NCI-H2171 (cell line): ENCODE data around the gene PI16.
A peak's percentile ranks its signal among the peaks of the same experiment; 100 is the strongest.
"Not testable (repeated sequence)": the region's sequence is repeated elsewhere in the genome, so short reads cannot be mapped to it uniquely, and the experiment has no call there.

Source experiments
- DNase-seq: peaks from one replicate; lab custom pipeline; 2025; lab: John Stamatoyannopoulos, UW

The PI16 gene

DNA sequence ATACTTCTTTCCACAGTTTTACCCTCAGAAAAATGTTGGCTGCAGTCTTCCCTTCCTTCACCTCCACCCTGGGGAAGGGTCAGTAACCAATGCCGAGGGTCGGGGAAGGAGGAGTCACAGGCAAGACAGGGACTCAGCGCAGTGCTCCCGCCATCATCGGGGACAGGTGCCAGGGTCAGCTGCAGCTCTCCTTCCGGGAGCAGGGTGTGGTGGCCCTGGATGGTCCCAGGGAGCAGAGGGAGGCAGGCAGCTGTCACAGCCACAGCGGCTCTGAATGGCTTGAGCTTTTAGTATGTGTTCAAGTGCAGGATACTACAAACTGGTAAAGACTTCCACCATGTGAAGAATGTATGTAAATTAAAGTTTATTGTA is 26.0 kb upstream of the PI16 start:
- no peak for DNase-seq

DNA sequence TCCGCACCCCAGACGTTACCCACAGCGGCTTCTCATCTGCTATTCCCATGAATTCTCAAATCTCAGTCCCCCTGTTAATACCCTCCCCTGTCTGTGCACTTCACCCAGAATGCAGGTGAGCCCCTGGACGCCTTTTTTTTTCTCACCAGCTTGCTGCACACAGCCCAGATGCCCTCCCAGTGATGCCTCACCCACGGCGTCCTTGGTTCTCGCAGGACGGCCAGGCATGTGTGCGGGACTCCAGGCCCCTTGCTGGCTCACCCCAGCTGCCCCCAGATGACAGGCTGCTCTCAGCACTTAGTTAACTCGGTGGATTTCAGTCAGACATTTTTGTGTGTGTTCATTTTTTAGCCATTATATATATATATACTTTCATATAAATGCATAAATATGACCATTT is 25.4 kb upstream of the PI16 start:
- DNase-seq: no peak

- peak; percentile 5 for DNase-seq
Measured at GRCh38 chr6:36929607-36930006, 24.9 kb upstream of the PI16 start.

DNA sequence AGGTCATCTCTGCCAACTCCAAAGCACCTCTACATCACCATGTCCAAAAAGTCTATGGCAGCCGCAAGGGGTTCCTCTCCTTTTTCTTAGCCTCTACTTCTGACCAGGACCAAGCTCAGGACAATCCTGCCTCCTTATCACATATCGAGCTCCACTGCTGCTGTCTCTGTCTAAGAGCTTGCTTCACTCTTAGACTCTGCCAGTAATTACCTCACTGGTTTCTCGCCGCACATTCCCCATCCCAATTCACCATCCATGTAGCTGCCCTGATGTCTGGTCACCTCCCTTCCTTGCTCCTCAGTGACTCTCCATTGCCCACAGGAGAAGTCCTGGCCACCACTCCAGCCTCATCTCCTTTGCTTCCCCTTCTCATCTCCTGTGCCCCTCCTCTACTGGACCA is 24.1 kb upstream of the PI16 start:
- DNase-seq: no peak

GRCh38 chr6:36933102-36933501 is 21.4 kb upstream of the PI16 start:
- DNase-seq: no peak

- DNase-seq: no peak
Measured at GRCh38 chr6:36933519-36933918, 21.0 kb upstream of the PI16 start.

GRCh38 chr6:36934901-36935300 is 19.6 kb upstream of the PI16 start:
- no peak for DNase-seq

DNA sequence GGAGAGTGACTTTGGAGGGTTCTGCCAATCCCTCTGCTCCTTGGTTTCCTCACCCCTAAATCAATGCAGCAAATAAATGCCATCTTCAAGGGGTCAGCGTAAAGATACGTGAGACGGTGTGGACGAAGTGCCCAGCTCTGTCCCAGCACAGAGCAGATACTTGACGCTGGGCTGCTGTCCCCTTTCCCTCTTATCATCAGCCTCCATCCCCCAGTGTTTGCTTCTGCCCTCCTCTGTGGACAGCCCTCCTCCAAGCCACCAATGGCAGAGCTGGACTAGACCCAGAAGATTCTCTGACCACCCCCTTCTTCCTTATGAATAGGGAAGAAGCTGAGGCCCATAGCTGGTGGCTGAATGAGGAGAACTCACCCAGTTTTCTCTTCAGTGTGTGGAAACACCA is 17.7 kb upstream of the PI16 start:
- no peak for DNase-seq

DNA sequence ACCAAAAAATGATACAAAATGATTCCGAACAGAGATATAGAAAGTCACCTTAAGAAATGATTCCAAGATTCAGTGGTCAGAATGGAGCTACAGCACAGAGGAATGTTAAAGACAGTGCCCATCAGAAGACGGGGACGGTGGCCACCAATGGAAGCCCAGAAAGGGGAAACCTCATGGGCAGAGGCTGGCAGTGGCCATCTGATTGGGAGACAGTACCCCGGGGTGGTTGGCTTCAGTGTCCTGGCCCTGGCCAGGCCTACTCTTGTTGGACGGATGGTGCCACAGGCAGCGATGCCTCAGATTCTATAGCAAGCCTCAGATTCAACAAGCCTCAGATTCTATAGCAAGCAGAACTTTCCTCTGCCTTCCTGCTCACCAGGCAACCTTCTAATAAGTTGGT is 16.6 kb upstream of the PI16 start:
- DNase-seq: no peak

DNA sequence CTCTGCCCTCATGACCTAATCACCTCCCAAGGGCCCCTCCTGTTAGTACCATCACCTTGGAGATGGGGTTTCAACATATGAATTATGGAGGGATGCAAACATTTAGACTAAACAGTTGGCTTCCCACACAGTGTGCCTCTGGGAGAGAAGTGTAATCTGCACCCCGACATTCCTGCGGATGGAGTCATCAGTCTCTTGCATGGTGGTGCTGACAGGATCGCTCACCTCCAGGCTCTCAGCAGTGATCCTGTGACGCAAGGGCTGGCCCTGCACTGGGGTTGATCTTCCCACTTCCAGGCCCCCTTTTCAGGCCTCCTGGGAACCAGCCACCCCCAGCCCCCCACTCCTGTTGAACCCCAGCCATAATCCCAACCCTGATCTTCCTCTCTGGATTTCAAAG is 16.0 kb upstream of the PI16 start:
- no peak for DNase-seq

DNA sequence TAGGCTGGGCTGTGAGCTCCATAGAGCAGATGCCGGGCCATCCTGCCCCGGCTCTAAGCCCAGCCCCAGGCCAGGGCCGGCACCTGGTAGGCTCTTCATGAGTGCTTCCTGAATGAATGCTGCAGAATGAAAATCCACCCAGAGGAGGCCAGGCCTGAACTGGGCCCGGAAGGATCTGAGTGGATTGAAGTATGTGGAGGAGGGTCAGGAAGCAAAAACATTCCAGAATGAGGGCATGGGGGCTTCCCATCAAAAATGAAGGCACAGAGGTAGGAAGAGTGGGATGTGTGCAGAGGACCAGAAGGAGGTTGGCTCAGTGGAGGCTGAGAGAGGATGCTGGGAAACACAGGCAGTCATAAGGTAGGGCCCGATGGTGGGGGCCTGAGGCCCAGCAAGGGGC is 15.5 kb upstream of the PI16 start:
- DNase-seq: not testable (repeated sequence)

DNA sequence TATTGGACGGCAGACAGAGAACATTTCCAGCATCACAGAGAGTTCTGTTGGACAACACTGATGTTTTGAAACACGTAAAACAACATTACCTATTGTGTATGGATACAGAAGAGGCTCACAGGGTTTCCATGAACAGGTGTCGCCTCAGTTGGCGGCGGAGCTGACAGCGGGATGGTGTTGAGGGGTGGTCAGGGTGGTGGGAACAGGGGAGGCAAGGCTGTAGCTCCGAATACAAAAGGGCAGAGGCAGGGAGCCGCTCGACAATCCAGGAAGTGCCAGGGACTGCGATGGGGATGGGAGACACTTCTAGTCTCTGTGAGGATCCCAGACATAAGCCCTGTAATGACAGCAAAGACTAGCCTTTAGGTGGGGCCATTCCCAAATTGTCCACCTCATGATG is 14.5 kb upstream of the PI16 start:
- no peak for DNase-seq

DNA sequence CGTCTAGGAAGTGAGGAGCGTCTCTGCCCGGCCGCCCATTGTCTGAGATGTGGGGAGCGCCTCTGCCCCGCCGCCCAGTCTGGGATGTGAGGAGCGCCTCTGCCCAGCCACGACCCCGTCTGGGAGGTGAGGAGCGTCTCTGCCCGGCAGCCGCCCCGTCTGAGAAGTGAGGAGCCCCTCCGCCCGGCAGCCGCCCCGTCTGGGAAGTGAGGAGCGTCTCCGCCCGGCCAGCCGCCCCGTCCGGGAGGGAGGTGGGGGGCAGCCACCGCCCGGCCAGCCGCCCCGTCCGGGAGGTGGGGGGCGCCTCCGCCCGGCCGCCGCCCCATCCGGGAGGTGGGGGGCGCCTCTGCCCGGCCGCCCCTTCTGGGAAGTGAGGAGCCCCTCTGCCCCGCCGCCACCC is 13.0 kb upstream of the PI16 start:
- DNase-seq: not testable (repeated sequence)

DNA sequence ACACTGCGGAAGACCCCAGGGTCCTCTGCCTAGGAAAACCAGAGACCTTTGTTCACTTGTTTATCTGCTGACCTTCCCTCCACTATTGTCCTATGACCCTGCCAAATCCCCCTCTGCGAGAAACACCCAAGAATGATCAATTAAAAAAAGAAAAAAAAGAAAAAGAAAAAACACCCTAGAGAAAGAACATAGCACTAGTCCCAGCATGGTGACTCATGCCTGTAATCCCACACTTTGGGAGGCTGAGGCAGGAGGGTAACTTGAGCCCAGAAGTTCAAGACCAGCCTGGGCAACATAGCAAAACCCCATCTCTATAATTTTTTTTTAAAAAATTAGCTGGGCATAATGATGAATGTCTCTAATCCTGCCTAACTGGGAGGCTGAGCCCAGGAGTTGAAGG is 12.2 kb upstream of the PI16 start:
- DNase-seq: not testable (repeated sequence)

DNA sequence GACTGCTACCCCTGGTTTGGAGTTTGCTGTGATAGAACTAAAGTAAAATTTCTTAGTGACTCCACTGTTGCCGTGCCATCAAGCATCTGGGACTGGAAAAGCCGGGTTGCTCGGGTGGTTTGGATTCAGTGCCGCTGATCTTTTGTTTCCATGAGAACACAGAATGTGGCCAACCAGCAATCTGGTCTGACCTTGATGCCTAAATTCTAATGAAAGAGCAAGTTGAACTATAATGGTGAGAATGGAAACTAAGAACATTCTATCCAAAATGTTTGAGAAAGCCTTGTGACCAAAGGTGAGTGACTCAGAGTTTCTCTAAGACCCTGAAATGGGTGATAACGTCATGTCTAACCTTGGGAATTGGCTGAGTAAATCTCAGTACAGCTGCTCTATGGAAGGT is 9.9 kb upstream of the PI16 start:
- no peak for DNase-seq

DNA sequence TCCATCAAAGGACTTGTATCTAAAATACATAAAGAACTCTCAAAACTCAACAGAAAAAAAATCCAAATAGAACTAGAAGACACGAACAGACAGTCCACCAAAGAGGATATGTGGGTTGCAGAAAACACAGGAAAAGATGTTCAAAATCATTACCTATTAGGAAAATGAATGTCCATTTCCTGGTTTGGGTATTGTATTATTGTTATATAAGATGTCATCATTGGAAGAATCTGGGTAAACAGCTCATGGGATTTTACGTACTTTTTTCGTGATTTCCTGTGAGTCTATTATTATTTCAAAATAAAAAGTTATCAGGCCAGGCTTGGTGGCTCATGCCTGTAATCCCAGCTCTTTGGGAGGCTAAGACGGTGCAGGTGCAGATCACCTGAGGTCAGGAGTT is 9.2 kb upstream of the PI16 start:
- DNase-seq: no peak

- no peak for DNase-seq
Measured at GRCh38 chr6:36946526-36946925, 8.0 kb upstream of the PI16 start.

DNA sequence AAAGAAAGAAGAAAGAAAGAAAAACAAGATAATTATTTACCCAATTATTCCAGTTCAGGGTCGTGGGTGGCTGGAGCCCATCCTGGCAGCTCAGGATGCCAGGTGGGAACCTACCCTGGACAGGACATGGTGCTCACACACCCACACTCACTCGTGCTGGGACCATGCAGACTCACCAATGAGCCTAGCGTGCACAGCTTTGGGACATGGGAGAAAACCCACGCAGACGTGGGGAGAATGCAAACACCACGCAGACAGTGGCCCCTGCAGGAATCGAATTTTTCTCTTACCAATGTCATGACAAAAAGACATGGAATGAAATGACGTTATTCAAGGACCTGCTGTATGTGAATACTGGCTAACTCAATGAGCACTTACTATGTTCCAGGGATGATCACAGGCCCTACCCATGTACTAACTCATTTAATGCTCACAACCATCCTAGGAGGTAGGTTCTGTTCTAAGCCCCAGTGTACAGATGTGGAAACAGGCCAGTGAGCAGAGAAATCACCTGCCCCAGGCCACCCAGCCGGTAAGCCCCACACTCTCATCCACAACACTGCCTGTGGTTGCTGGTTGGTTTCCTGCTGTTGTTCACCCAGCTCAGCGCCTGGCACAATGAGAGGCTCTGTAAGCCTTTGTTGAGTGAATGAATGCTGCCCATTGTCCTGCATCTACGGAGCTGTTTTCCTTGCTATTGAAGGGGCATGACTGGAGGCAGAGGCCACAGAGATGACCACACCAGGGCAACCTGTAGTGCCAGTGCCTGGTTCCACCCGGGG is 6.8 kb upstream of the PI16 start:
- DNase-seq: no peak

DNA sequence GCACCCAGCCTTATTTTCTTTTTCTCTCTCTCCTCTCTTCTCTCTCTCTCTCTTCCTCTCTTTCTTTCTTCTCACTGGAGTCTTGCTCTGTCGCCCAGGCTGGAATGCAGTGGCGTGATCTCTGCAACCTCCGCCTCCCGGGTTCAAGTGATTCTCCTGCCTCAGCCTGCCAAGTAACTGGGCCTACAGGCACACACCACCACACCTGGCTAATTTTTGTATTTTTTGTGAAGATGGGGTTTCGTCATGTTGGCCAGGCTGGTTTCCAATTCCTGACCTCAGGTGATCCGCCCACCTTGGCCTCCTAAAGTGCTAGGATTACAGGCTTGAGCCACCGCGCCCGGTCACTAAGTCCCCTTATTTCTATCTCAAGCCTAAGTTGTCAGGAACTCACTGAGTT is 5.5 kb upstream of the PI16 start:
- not testable (repeated sequence) for DNase-seq

GRCh38 chr6:36949636-36950035 is 4.9 kb upstream of the PI16 start:
- no peak for DNase-seq

DNA sequence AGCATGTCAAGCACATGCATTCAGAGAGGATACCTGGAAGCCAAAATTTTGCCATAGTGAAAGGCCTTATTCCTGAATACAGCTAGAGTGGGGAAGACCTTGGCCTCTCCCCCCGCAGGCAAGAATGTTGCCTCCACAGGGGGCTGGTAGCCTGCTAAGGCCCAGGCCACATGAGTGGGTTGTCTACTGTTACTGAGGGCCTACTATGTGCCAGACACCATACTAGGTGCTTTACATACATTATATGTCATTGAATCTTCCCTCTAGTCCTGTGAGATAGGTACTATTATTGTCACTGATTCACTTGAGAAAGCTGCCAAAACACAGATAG is 642 bp upstream of the PI16 start:
- no peak for DNase-seq

GRCh38 chr6:36955136-36955535 is 598 bp downstream of the PI16 start:
- no peak for DNase-seq

DNA sequence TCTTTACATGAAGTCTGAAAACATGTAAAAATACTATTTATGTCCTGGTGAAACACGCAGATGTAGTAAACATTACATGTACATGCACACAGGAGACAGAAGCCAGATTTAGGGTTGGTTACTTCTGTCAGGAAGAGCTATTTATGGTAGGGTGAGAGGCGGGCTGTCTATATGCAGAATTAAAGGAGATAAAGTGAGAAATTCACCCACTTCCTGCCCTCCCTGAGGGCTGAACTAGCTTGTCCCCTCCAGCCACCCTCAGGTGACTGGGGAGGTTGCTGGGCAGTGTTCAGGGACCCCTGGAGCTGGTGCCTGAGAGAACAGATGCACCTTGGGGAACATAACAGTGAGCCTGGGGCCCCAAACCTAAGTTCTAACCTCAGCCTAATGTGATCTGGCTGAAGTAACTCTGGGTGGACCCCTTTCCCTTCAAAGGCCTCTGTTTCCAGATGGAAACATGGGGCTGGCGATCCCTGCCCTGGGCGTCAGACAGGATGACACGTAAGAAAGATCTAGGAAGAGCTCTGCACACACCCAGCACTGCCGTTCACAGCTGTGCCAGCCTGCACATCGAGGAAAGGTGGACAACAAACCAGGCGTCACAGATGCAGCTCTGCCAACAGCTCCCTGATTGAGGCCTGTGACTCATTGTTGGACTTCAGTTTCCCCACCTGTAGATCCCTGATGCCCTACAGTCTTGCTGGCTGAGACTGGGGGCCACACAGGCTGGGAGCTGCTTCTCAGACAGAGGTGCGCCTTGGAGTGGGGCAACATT is 1.3 kb downstream of the PI16 start:
- no peak for DNase-seq

DNA sequence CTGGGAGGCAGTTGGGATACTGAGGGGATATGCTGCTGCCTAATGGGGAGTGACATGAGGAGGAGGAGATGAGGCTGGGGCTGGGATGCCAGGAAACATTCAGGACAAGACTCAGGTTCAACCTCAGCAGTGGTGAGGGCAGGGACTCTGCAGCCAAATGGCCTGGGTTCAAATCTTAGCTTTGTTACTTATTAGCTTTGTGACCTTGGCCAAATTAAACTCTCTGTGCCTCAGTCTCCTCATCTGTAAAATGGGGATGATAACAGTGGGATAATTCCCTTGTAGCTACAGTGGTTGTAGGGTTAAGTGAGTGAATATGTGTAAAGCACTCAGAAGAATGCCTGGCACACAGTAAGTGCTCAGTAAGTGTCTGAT is 1.9 kb downstream of the PI16 start:
- no peak for DNase-seq
